Measurements from ENCODE around the gene CFAP221.

The CFAP221 gene

GRCh38 chr2:119668546-119668945 is 124.3 kb downstream of the CFAP221 start:
- ATAC-seq (ENCODE audit: low read depth): no peak
- Histone ChIP-seq H3K4me1 (ENCODE audit: insufficient read depth, poor library complexity, severe bottlenecking) (no peaks in the 10 kb centered on the region), H3K27me3 (ENCODE audit: insufficient read depth, poor library complexity, severe bottlenecking) (no peaks in the 10 kb centered on the region), H3K9me3 (ENCODE audit: severe bottlenecking) (no peaks in the 10 kb centered on the region), H3K4me3 (ENCODE audit: severe bottlenecking) (no peak overlapping the region), H3K36me3 (ENCODE audit: low read depth) (no peaks in the 10 kb centered on the region), H3K27ac (ENCODE audit: poor library complexity, severe bottlenecking) (no peak overlapping the region)
- DNase-seq (ENCODE audit: low spot score): no peak
- TF ChIP-seq CTCF (IDR thresholded peaks at IDR 0.05; ENCODE audit: poor library complexity, severe bottlenecking): no peak

- H3K27ac ChIP-seq (ENCODE audit: poor library complexity, severe bottlenecking): no peak overlapping the region
- H3K4me1 ChIP-seq (ENCODE audit: insufficient read depth, poor library complexity, severe bottlenecking): no peaks in the 10 kb centered on the region
- TF ChIP-seq CTCF (IDR thresholded peaks at IDR 0.05; ENCODE audit: poor library complexity, severe bottlenecking): no peak
- no peak for ATAC-seq (ENCODE audit: low read depth)
- no peak for DNase-seq (ENCODE audit: low spot score)
- no peaks in the 10 kb centered on the region for H3K36me3 ChIP-seq (ENCODE audit: low read depth)
- H3K9me3 ChIP-seq (ENCODE audit: severe bottlenecking): no peaks in the 10 kb centered on the region
- no peak overlapping the region for H3K4me3 ChIP-seq (ENCODE audit: severe bottlenecking)
- no peaks in the 10 kb centered on the region for H3K27me3 ChIP-seq (ENCODE audit: insufficient read depth, poor library complexity, severe bottlenecking)
Observed at GRCh38 chr2:119671016-119671415, 126.8 kb downstream of the CFAP221 start.

- DNase-seq (ENCODE audit: low spot score) (no peak), ATAC-seq (ENCODE audit: low read depth) (no peak)
- no peaks in the 10 kb centered on the region for H3K36me3 ChIP-seq (ENCODE audit: low read depth)
- no peaks in the 10 kb centered on the region for H3K9me3 ChIP-seq (ENCODE audit: severe bottlenecking)
- no peaks in the 10 kb centered on the region for H3K4me1 ChIP-seq (ENCODE audit: insufficient read depth, poor library complexity, severe bottlenecking)
- H3K27me3 ChIP-seq (ENCODE audit: insufficient read depth, poor library complexity, severe bottlenecking): no peaks in the 10 kb centered on the region
- no peak overlapping the region for H3K27ac ChIP-seq (ENCODE audit: poor library complexity, severe bottlenecking)
- no peak for TF ChIP-seq CTCF (IDR thresholded peaks at IDR 0.05; ENCODE audit: poor library complexity, severe bottlenecking)
- no peak overlapping the region for H3K4me3 ChIP-seq (ENCODE audit: severe bottlenecking)
Observed at GRCh38 chr2:119671752-119672151, 127.5 kb downstream of the CFAP221 start.

GRCh38 chr2:119672161-119672862 is 128.1 kb downstream of the CFAP221 start:
- H3K27me3 ChIP-seq (ENCODE audit: insufficient read depth, poor library complexity, severe bottlenecking): no peaks in the 10 kb centered on the region
- no peak overlapping the region for H3K4me3 ChIP-seq (ENCODE audit: severe bottlenecking)
- no peak for TF ChIP-seq CTCF (IDR thresholded peaks at IDR 0.05; ENCODE audit: poor library complexity, severe bottlenecking)
- no peaks in the 10 kb centered on the region for H3K4me1 ChIP-seq (ENCODE audit: insufficient read depth, poor library complexity, severe bottlenecking)
- no peak overlapping the region for H3K27ac ChIP-seq (ENCODE audit: poor library complexity, severe bottlenecking)
- no peak for DNase-seq (ENCODE audit: low spot score)
- no peak for ATAC-seq (ENCODE audit: low read depth)
- no peaks in the 10 kb centered on the region for H3K36me3 ChIP-seq (ENCODE audit: low read depth)
- no peaks in the 10 kb centered on the region for H3K9me3 ChIP-seq (ENCODE audit: severe bottlenecking)

- no peak for TF ChIP-seq CTCF (IDR thresholded peaks at IDR 0.05; ENCODE audit: poor library complexity, severe bottlenecking)
- DNase-seq (ENCODE audit: low spot score) (no peak), ATAC-seq (ENCODE audit: low read depth) (no peak)
- Histone ChIP-seq H3K4me1 (ENCODE audit: insufficient read depth, poor library complexity, severe bottlenecking) (no peaks in the 10 kb centered on the region), H3K27ac (ENCODE audit: poor library complexity, severe bottlenecking) (no peak overlapping the region), H3K4me3 (ENCODE audit: severe bottlenecking) (no peak overlapping the region), H3K27me3 (ENCODE audit: insufficient read depth, poor library complexity, severe bottlenecking) (no peaks in the 10 kb centered on the region), H3K36me3 (ENCODE audit: low read depth) (no peaks in the 10 kb centered on the region), H3K9me3 (ENCODE audit: severe bottlenecking) (no peaks in the 10 kb centered on the region)
Observed at GRCh38 chr2:119673796-119674195, 129.5 kb downstream of the CFAP221 start.
